GM18526 (cell line): ENCODE measurements around the gene RAB22A.
A peak's percentile ranks its signal among the peaks of the same experiment; 100 is the strongest.

Experiments
- POLR2A ChIP-seq: IDR thresholded peaks from 3 replicates; pipeline ENCODE4 v1.6.1; 2011; ENCODE audit not compliant: insufficient read length; ENCODE audit errors: extremely low read depth

The RAB22A gene

GRCh38 chr20:58388882-58389323, 79.4 kb downstream of the RAB22A start, which contains the start of gene VAPB:
Gene VAPB, plus strand, starts transcription at chr20:58389229. Its CDS starts 231 bp downstream, at chr20:58389460.
- peak; percentile 72 for TF ChIP-seq POLR2A

- TF ChIP-seq POLR2A, result no peak
These were observed 79.9 kb downstream of the RAB22A start for GRCh38 chr20:58389324-58389967.

GRCh38 chr20:58389968-58390658, 80.6 kb downstream of the RAB22A start:
- no peak for TF ChIP-seq POLR2A

- TF ChIP-seq POLR2A, result no peak
These were observed 81.1 kb downstream of the RAB22A start for GRCh38 chr20:58390659-58391035.

GRCh38 chr20:58392286-58392685, 82.8 kb downstream of the RAB22A start:
- TF ChIP-seq POLR2A, result no peak

GRCh38 chr20:58393299-58393698, 83.8 kb downstream of the RAB22A start:
- no peak for TF ChIP-seq POLR2A

GRCh38 chr20:58394801-58395200, 85.3 kb downstream of the RAB22A start:
- no peak for TF ChIP-seq POLR2A

- TF ChIP-seq POLR2A, result no peak
These were observed 86.1 kb downstream of the RAB22A start for GRCh38 chr20:58395604-58396003.

- TF ChIP-seq POLR2A, result no peak
These were observed 87.9 kb downstream of the RAB22A start for GRCh38 chr20:58397429-58397828.

GRCh38 chr20:58398254-58398653, 88.7 kb downstream of the RAB22A start:
- TF ChIP-seq POLR2A, result no peak

GRCh38 chr20:58399926-58400325, 90.4 kb downstream of the RAB22A start:
- no peak for TF ChIP-seq POLR2A

- no peak for TF ChIP-seq POLR2A
These were observed 91.6 kb downstream of the RAB22A start for GRCh38 chr20:58401162-58401561.

- TF ChIP-seq POLR2A, result no peak
These were observed 92.8 kb downstream of the RAB22A start for GRCh38 chr20:58402305-58402704.

- TF ChIP-seq POLR2A, result no peak
These were observed 93.3 kb downstream of the RAB22A start for GRCh38 chr20:58402827-58403226.

GRCh38 chr20:58403272-58403671, 93.8 kb downstream of the RAB22A start:
- no peak for TF ChIP-seq POLR2A

GRCh38 chr20:58405504-58406291, 96.2 kb downstream of the RAB22A start:
- no peak for TF ChIP-seq POLR2A

- no peak for TF ChIP-seq POLR2A
These were observed 97.0 kb downstream of the RAB22A start for GRCh38 chr20:58406422-58407001.
